GM23338 (cell line): ENCODE results near the gene ABCC1. TPM values are rescaled to one million over a fixed set of nuclear protein-coding genes. Genes with fewer than 3 reads are reported as not detected.

Experiments used
- ATAC-seq: fragments of 200-7000 bp; cut with Tn5 transposase; 3 replicates; pipeline ENCODE4 v1.9.1; 2020
- DNase-seq: peaks from one replicate; pipeline ENCODE4 v3.0.0-alpha.2; 2015; ENCODE audit warnings: low spot score
- H2AFZ ChIP-seq: fragments of 200-600 bp; sonication (generic); 2 replicates; pipeline ENCODE4 v1.8.0; 2016; ENCODE audit warnings: antibody characterized with exemption, mild to moderate bottlenecking, moderate library complexity
- H3F3A ChIP-seq: fragments of 200-600 bp; sonication (generic); replicated peaks from 2 replicates; pipeline ENCODE4 v1.8.0; 2017; ENCODE audit warnings: antibody characterized with exemption, mixed run types, low read depth
- H3K27ac ChIP-seq: fragments of 200-600 bp; sonication (generic); 2 replicates; pipeline ENCODE4 v1.6.1; 2016; ENCODE audit warnings: low read depth
- H3K27me3 ChIP-seq: fragments of 200-600 bp; sonication (generic); 2 replicates; pipeline ENCODE4 v1.8.0; 2016; ENCODE audit warnings: mild to moderate bottlenecking, mixed run types, moderate library complexity; ENCODE audit not compliant: insufficient read depth
- H3K36me3 ChIP-seq: fragments of 200-600 bp; sonication (generic); 2 replicates; pipeline ENCODE4 v1.8.0; 2016; ENCODE audit warnings: mild to moderate bottlenecking; ENCODE audit not compliant: insufficient read depth
- H3K4me1 ChIP-seq: fragments of 200-600 bp; sonication (generic); 2 replicates; pipeline ENCODE4 v1.8.0; 2016; ENCODE audit warnings: mild to moderate bottlenecking, moderate library complexity; ENCODE audit not compliant: insufficient read depth
- H3K4me2 ChIP-seq: fragments of 200-600 bp; sonication (generic); 2 replicates; pipeline ENCODE4 v1.7.1; 2017; ENCODE audit warnings: mixed run types
- H3K4me3 ChIP-seq: fragments of 200-600 bp; sonication (generic); 2 replicates; pipeline ENCODE4 v1.6.1; 2016; ENCODE audit warnings: mixed run types
- H3K79me2 ChIP-seq: fragments of 200-600 bp; sonication (generic); replicated peaks from 2 replicates; pipeline ENCODE4 v1.8.0; 2017; ENCODE audit warnings: mild to moderate bottlenecking; ENCODE audit not compliant: insufficient read depth
- H3K9me2 ChIP-seq: fragments of 200-600 bp; sonication (generic); 2 replicates; pipeline ENCODE4 v1.8.0; 2017; ENCODE audit not compliant: insufficient read depth
- H4K20me1 ChIP-seq: fragments of 200-600 bp; sonication (generic); replicated peaks from 2 replicates; pipeline ENCODE4 v1.8.0; 2017; ENCODE audit warnings: mild to moderate bottlenecking; ENCODE audit not compliant: insufficient read depth
- H3K27ac Mint-ChIP-seq: 2 replicates; pipeline ENCODE4 v1.8.0; 2020; ENCODE audit warnings: inconsistent platforms, mild to moderate bottlenecking, moderate library complexity, mixed read lengths
- H3K27me3 Mint-ChIP-seq: 3 replicates; pipeline ENCODE4 v1.8.0; 2022; ENCODE audit warnings: low read depth, mild to moderate bottlenecking, moderate library complexity, mixed read lengths, inconsistent platforms; ENCODE audit not compliant: insufficient read depth, poor library complexity
- H3K36me3 Mint-ChIP-seq: 3 replicates; pipeline ENCODE4 v1.8.0; 2021; ENCODE audit warnings: low read depth, mild to moderate bottlenecking, inconsistent platforms, moderate library complexity, mixed read lengths
- H3K4me1 Mint-ChIP-seq: 3 replicates; pipeline ENCODE4 v1.8.0; 2020; ENCODE audit warnings: mild to moderate bottlenecking, inconsistent platforms, mixed read lengths
- H3K4me3 Mint-ChIP-seq: 3 replicates; pipeline ENCODE4 v1.8.0; 2021; ENCODE audit warnings: moderate library complexity, mild to moderate bottlenecking, inconsistent platforms, mixed read lengths
- H3K9me3 Mint-ChIP-seq: 3 replicates; pipeline ENCODE4 v1.8.0; 2020; ENCODE audit warnings: moderate library complexity, mild to moderate bottlenecking, inconsistent platforms, mixed read lengths
- CREB1 ChIP-seq: fragments of 250-450 bp; sonication (Bioruptor Pico); IDR thresholded peaks from 2 replicates; pipeline ENCODE4 v1.5.0; 2020; ENCODE audit warnings: low read depth, mild to moderate bottlenecking, moderate library complexity
- EZH2 ChIP-seq: fragments of 200-600 bp; sonication (generic); IDR thresholded peaks from one replicate; pipeline ENCODE4 v1.8.0; 2017; ENCODE audit warnings: antibody characterized with exemption, mild to moderate bottlenecking, low read depth; ENCODE audit not compliant: unreplicated experiment
- EZH2phosphoT487 ChIP-seq: fragments of 200-600 bp; sonication (generic); IDR thresholded peaks from one replicate; pipeline ENCODE4 v1.8.1; 2018; ENCODE audit warnings: antibody characterized with exemption; ENCODE audit not compliant: unreplicated experiment
- JUNB ChIP-seq: IDR thresholded peaks from one replicate; pipeline ENCODE4 v1.6.1; 2016; ENCODE audit warnings: antibody characterized with exemption; ENCODE audit not compliant: unreplicated experiment
- POLR2AphosphoS5 ChIP-seq: IDR thresholded peaks from 2 replicates; pipeline ENCODE4 v1.6.1; 2016; ENCODE audit warnings: antibody characterized with exemption, low read depth
- ZNF114 ChIP-seq: fragments of 250-450 bp; sonication (Bioruptor Pico); IDR thresholded peaks from 2 replicates; pipeline ENCODE4 v1.5.0; 2020; ENCODE audit warnings: mild to moderate bottlenecking, moderate library complexity
- ZNF331 ChIP-seq: fragments of 250-450 bp; sonication (Bioruptor Pico); IDR thresholded peaks from 2 replicates; pipeline ENCODE4 v1.5.0; 2020; ENCODE audit warnings: low read depth, mild to moderate bottlenecking, moderate library complexity
- polyA plus RNA-seq: library from polyadenylated mRNA; unstranded; fragments of >200 nt; fragmentation: Nextera tagmentation; extraction: Ambion mirVana; gene quantifications from 2 replicates; pipeline ENCODE4 v1.2.1, GENCODE V29; 2016
- total RNA-seq: library from RNA; depleted of rRNA; stranded (reverse); fragments of >200 nt; shearing (Covaris generic); gene quantifications from 2 replicates; pipeline ENCODE4 v1.2.3, GENCODE V29; 2014
- TF ChIP-seq, protein P1 (sequence below), 2 experiments: fragments of 200-600 bp in 1 of 2; sonication (generic) in 1 of 2; conservative IDR thresholded peaks; 2 replicates each; pipeline versions ENCODE4 v1.5.1 to v1.6.1; 2016 to 2017; ENCODE audit warnings: antibody characterized with exemption in 2 of 2, low read depth in 2 of 2, mild to moderate bottlenecking in 2 of 2, moderate library complexity in 1 of 2
- TF ChIP-seq, protein P2 (sequence below): IDR thresholded peaks from 2 replicates; pipeline ENCODE4 v1.6.1; 2016; ENCODE audit warnings: antibody characterized with exemption
- TF ChIP-seq, protein P3 (sequence below): fragments of 250-450 bp; sonication (Bioruptor Pico); IDR thresholded peaks from 2 replicates; pipeline ENCODE4 v1.5.0; 2020; ENCODE audit warnings: mild to moderate bottlenecking, moderate library complexity

Gene ABCC1
- total and polyA plus RNA-seq, 2 experiments from 2014 or later, result 11.0 to 46.6 TPM

DNA sequence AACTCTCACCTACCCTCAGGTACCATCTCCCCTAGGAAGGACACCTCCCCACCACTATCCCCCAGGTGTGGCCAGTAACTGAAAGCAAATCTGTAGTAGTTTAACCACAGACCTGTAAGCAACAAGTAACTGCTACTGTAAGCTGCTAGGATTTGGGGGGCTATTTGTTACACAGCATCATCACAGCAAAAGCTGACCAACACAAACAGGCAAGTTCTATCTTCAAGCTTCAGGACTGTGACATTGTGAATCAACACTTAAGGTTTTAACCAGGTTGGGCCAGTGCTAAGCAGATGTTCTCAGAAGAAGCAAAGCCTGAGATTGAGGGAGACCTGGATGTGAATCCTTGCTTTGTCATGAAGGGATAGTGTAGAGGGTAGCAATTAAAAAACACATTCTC is 226.9 kb downstream of the ABCC1 start:
- H3F3A ChIP-seq, result no peaks in the 10 kb centered on the region
- H2AFZ ChIP-seq, result no peak overlapping the region
- H3K79me2 ChIP-seq, result no peaks in the 10 kb centered on the region
- no peaks in the 10 kb centered on the region for H3K4me1 ChIP-seq
- H3K9me3 Mint-ChIP-seq, result peaks cover 25% of the 10 kb centered on the region
- H3K27me3 Mint-ChIP-seq, result peaks cover 8% of the 10 kb centered on the region
- no peak for TF ChIP-seq ZNF331
- TF ChIP-seq, protein P1, sequence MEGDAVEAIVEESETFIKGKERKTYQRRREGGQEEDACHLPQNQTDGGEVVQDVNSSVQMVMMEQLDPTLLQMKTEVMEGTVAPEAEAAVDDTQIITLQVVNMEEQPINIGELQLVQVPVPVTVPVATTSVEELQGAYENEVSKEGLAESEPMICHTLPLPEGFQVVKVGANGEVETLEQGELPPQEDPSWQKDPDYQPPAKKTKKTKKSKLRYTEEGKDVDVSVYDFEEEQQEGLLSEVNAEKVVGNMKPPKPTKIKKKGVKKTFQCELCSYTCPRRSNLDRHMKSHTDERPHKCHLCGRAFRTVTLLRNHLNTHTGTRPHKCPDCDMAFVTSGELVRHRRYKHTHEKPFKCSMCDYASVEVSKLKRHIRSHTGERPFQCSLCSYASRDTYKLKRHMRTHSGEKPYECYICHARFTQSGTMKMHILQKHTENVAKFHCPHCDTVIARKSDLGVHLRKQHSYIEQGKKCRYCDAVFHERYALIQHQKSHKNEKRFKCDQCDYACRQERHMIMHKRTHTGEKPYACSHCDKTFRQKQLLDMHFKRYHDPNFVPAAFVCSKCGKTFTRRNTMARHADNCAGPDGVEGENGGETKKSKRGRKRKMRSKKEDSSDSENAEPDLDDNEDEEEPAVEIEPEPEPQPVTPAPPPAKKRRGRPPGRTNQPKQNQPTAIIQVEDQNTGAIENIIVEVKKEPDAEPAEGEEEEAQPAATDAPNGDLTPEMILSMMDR (conservative IDR thresholded peaks at IDR 0.05; ENCODE audit: low read depth in 2 of 2), result no peak
- no peak for TF ChIP-seq POLR2AphosphoS5
- no peak for TF ChIP-seq JUNB
- TF ChIP-seq, protein P2, sequence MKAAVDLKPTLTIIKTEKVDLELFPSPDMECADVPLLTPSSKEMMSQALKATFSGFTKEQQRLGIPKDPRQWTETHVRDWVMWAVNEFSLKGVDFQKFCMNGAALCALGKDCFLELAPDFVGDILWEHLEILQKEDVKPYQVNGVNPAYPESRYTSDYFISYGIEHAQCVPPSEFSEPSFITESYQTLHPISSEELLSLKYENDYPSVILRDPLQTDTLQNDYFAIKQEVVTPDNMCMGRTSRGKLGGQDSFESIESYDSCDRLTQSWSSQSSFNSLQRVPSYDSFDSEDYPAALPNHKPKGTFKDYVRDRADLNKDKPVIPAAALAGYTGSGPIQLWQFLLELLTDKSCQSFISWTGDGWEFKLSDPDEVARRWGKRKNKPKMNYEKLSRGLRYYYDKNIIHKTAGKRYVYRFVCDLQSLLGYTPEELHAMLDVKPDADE, result no peak
- TF ChIP-seq ZNF114 (CRISPR knock-in tag), result no peak
- no peak for TF ChIP-seq EZH2phosphoT487
- no peak for TF ChIP-seq CREB1 (CRISPR knock-in tag)
- TF ChIP-seq, protein P3, sequence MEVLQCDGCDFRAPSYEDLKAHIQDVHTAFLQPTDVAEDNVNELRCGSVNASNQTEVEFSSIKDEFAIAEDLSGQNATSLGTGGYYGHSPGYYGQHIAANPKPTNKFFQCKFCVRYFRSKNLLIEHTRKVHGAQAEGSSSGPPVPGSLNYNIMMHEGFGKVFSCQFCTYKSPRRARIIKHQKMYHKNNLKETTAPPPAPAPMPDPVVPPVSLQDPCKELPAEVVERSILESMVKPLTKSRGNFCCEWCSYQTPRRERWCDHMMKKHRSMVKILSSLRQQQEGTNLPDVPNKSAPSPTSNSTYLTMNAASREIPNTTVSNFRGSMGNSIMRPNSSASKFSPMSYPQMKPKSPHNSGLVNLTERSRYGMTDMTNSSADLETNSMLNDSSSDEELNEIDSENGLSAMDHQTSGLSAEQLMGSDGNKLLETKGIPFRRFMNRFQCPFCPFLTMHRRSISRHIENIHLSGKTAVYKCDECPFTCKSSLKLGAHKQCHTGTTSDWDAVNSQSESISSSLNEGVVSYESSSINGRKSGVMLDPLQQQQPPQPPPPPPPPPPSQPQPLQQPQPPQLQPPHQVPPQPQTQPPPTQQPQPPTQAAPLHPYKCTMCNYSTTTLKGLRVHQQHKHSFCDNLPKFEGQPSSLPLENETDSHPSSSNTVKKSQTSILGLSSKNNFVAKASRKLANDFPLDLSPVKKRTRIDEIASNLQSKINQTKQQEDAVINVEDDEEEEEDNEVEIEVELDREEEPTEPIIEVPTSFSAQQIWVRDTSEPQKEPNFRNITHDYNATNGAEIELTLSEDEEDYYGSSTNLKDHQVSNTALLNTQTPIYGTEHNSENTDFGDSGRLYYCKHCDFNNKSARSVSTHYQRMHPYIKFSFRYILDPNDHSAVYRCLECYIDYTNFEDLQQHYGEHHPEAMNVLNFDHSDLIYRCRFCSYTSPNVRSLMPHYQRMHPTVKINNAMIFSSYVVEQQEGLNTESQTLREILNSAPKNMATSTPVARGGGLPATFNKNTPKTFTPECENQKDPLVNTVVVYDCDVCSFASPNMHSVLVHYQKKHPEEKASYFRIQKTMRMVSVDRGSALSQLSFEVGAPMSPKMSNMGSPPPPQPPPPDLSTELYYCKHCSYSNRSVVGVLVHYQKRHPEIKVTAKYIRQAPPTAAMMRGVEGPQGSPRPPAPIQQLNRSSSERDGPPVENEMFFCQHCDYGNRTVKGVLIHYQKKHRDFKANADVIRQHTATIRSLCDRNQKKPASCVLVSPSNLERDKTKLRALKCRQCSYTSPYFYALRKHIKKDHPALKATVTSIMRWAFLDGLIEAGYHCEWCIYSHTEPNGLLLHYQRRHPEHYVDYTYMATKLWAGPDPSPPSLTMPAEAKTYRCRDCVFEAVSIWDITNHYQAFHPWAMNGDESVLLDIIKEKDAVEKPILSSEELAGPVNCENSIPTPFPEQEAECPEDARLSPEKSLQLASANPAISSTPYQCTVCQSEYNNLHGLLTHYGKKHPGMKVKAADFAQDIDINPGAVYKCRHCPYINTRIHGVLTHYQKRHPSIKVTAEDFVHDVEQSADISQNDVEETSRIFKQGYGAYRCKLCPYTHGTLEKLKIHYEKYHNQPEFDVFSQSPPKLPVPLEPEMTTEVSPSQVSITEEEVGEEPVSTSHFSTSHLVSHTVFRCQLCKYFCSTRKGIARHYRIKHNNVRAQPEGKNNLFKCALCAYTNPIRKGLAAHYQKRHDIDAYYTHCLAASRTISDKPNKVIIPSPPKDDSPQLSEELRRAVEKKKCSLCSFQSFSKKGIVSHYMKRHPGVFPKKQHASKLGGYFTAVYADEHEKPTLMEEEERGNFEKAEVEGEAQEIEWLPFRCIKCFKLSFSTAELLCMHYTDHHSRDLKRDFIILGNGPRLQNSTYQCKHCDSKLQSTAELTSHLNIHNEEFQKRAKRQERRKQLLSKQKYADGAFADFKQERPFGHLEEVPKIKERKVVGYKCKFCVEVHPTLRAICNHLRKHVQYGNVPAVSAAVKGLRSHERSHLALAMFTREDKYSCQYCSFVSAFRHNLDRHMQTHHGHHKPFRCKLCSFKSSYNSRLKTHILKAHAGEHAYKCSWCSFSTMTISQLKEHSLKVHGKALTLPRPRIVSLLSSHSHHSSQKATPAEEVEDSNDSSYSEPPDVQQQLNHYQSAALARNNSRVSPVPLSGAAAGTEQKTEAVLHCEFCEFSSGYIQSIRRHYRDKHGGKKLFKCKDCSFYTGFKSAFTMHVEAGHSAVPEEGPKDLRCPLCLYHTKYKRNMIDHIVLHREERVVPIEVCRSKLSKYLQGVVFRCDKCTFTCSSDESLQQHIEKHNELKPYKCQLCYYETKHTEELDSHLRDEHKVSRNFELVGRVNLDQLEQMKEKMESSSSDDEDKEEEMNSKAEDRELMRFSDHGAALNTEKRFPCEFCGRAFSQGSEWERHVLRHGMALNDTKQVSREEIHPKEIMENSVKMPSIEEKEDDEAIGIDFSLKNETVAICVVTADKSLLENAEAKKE (CRISPR knock-in tag), result no peak
- TF ChIP-seq EZH2, result no peak
- H3K27ac Mint-ChIP-seq, result no peak overlapping the region
- no peak overlapping the region for H3K27ac ChIP-seq
- ATAC-seq (no peak), DNase-seq (no peak)
- no peaks in the 10 kb centered on the region for H3K4me1 Mint-ChIP-seq
- H3K4me3 ChIP-seq, result no peak overlapping the region
- no peaks in the 10 kb centered on the region for H3K27me3 ChIP-seq
- H4K20me1 ChIP-seq, result no peaks in the 10 kb centered on the region
- H3K4me2 ChIP-seq, result no peak overlapping the region
- no peaks in the 10 kb centered on the region for H3K36me3 ChIP-seq
- peaks cover 10% of the 10 kb centered on the region; the same call in 2 of the 3 replicates for H3K36me3 Mint-ChIP-seq
- H3K9me2 ChIP-seq, result no peaks in the 10 kb centered on the region; the same call in 1 of the 2 replicates
- H3K4me3 Mint-ChIP-seq, result no peak overlapping the region
